CD8-positive, alpha-beta memory T cell (primary cell): ENCODE data around the gene IGFALS. TPM values are rescaled to one million over a fixed set of nuclear protein-coding genes. Genes with fewer than 3 reads are reported as not detected.

Experiments
- CTCF ChIA-PET: fragments of 350-600 bp; sonication (Branson Sonifier 250); formaldehyde crosslinking; loops from one replicate; lab custom pipeline; 2021; ENCODE audit warnings: antibody characterized with exemption; lab: Charles Lee
- POLR2A ChIA-PET: fragments of 350-600 bp; sonication (Branson Sonifier 250); formaldehyde crosslinking; loops from one replicate; lab custom pipeline; 2021; ENCODE audit warnings: antibody characterized with exemption; lab: Charles Lee
- DNase-seq, 5 donors: peaks; one replicate each; pipeline versions ENCODE4 v3.0.0 to v3.0.0-alpha.2; 2020 to 2022; ENCODE audit warnings: mixed read lengths in 1 of 5
- H3K27ac ChIP-seq: one replicate; pipeline ENCODE4 v1.7.0; 2013; ENCODE audit warnings: low read depth, mild to moderate bottlenecking, low read length, moderate library complexity
- H3K27me3 ChIP-seq: 2 replicates; pipeline ENCODE4 v1.7.0; 2013; ENCODE audit warnings: low read length, mild to moderate bottlenecking; ENCODE audit not compliant: insufficient read depth, poor library complexity, severe bottlenecking
- H3K36me3 ChIP-seq: 2 replicates; pipeline ENCODE4 v1.7.0; 2013; ENCODE audit warnings: mild to moderate bottlenecking, low read length, moderate library complexity; ENCODE audit not compliant: insufficient read depth
- H3K4me1 ChIP-seq: 2 replicates; pipeline ENCODE4 v1.7.0; 2013; ENCODE audit warnings: mild to moderate bottlenecking, low read length, moderate library complexity; ENCODE audit not compliant: insufficient read depth
- H3K4me3 ChIP-seq: 2 replicates; pipeline ENCODE4 v1.7.0; 2013; ENCODE audit warnings: mild to moderate bottlenecking, low read length
- H3K9me3 ChIP-seq: 2 replicates; pipeline ENCODE4 v1.7.0; 2013; ENCODE audit warnings: mild to moderate bottlenecking, low read length
- H3K27ac Mint-ChIP-seq, 8 donors: one replicate each; pipeline ENCODE4 v1.8.0; 2020 to 2021; ENCODE audit warnings: mixed read lengths in 8 of 8, mild to moderate bottlenecking in 6 of 8, inconsistent platforms in 3 of 8, moderate library complexity in 3 of 8
- H3K27me3 Mint-ChIP-seq, 2 donors: one replicate each; pipeline ENCODE4 v1.8.0; 2020 to 2021; ENCODE audit warnings: mixed read lengths in 2 of 2, mild to moderate bottlenecking in 1 of 2, moderate library complexity in 1 of 2
- H3K36me3 Mint-ChIP-seq, 3 donors: one replicate each; pipeline ENCODE4 v1.8.0; 2020 to 2021; ENCODE audit warnings: mixed read lengths in 3 of 3, inconsistent platforms in 1 of 3, mild to moderate bottlenecking in 1 of 3
- H3K4me1 Mint-ChIP-seq, 3 donors: one replicate each; pipeline ENCODE4 v1.8.0; 2020 to 2021; ENCODE audit warnings: mixed read lengths in 3 of 3, inconsistent platforms in 1 of 3, mild to moderate bottlenecking in 1 of 3
- H3K4me3 Mint-ChIP-seq, 7 donors: one replicate each; pipeline ENCODE4 v1.8.0; 2020 to 2021; ENCODE audit warnings: mixed read lengths in 7 of 7, mild to moderate bottlenecking in 6 of 7, moderate library complexity in 4 of 7, inconsistent platforms in 2 of 7
- H3K9me3 Mint-ChIP-seq, 5 donors: one replicate each; pipeline ENCODE4 v1.8.0; 2020 to 2022; ENCODE audit warnings: mixed read lengths in 5 of 5, mild to moderate bottlenecking in 3 of 5, moderate library complexity in 2 of 5, inconsistent platforms in 1 of 5
- polyA plus RNA-seq: library from polyadenylated mRNA; unstranded; fragments of 300-500 nt; fragmentation: Illumina TruSeq; gene quantifications from one replicate; pipeline ENCODE4 v1.2.3, GENCODE V29; 2021
- total RNA-seq, 2 experiments: library from RNA; stranded (reverse); gene quantifications; one replicate each; pipeline ENCODE4 v1.2.3, GENCODE V29; 2021

Gene IGFALS
- total and polyA plus RNA-seq, 3 experiments from 2014 or later, result not detected

GRCh38 chr16:1820946-1821290 is 27.4 kb upstream of the IGFALS start:
- peaks cover 0 to 55% (median 0%) of the 10 kb centered on the region in 3 donors for H3K36me3 Mint-ChIP-seq
- no peaks in the 10 kb centered on the region for H3K27me3 Mint-ChIP-seq
- CTCF ChIA-PET, result no interaction called here
- peaks cover 18% of the 10 kb centered on the region for H3K36me3 ChIP-seq
- H3K4me1 Mint-ChIP-seq, result peaks cover 13 to 23% (median 19%) of the 10 kb centered on the region in 3 donors
- no peaks in the 10 kb centered on the region for H3K9me3 ChIP-seq
- peaks cover 23% of the 10 kb centered on the region for H3K4me1 ChIP-seq
- no peak overlapping the region for H3K27ac Mint-ChIP-seq
- H3K27me3 ChIP-seq, result no peaks in the 10 kb centered on the region
- no peaks in the 10 kb centered on the region for H3K9me3 Mint-ChIP-seq
- no peak overlapping the region for H3K4me3 Mint-ChIP-seq
- POLR2A ChIA-PET, result no interaction called here
- no peak overlapping the region for H3K27ac ChIP-seq
- DNase-seq, result no peak
- H3K4me3 ChIP-seq, result no peak overlapping the region

- ChIA-PET POLR2A (no interaction called here), CTCF (no interaction called here)
- no peak overlapping the region for H3K4me3 ChIP-seq
- Mint-ChIP-seq H3K4me3 (no peak overlapping the region), H3K4me1 (peaks cover 8 to 17% (median 14%) of the 10 kb centered on the region in 3 donors), H3K36me3 (peaks cover 0 to 59% (median 2%) of the 10 kb centered on the region in 3 donors), H3K27me3 (no peaks in the 10 kb centered on the region), H3K9me3 (no peaks in the 10 kb centered on the region), H3K27ac (no peak overlapping the region)
- H3K9me3 ChIP-seq, result no peaks in the 10 kb centered on the region
- H3K27me3 ChIP-seq, result no peaks in the 10 kb centered on the region
- no peak for DNase-seq
- peaks cover 18% of the 10 kb centered on the region for H3K4me1 ChIP-seq
- peaks cover 20% of the 10 kb centered on the region for H3K36me3 ChIP-seq
- no peak overlapping the region for H3K27ac ChIP-seq
These were observed 26.8 kb upstream of the IGFALS start for GRCh38 chr16:1820096-1820945.

GRCh38 chr16:1819611-1820010 is 26.1 kb upstream of the IGFALS start:
- H3K27ac ChIP-seq, result no peak overlapping the region
- ChIA-PET CTCF (no interaction called here), POLR2A (no interaction called here)
- no peak for DNase-seq
- Mint-ChIP-seq H3K27me3 (no peaks in the 10 kb centered on the region), H3K4me1 (peaks cover 5 to 13% (median 11%) of the 10 kb centered on the region in 3 donors), H3K9me3 (no peaks in the 10 kb centered on the region), H3K27ac (peak overlapping the region in 2 of 8 donors; percentile 51 to 56), H3K36me3 (peaks cover 0 to 63% (median 4%) of the 10 kb centered on the region in 3 donors), H3K4me3 (no peak overlapping the region)
- H3K36me3 ChIP-seq, result peaks cover 25% of the 10 kb centered on the region
- no peak overlapping the region for H3K4me3 ChIP-seq
- peaks cover 11% of the 10 kb centered on the region for H3K4me1 ChIP-seq
- no peaks in the 10 kb centered on the region for H3K27me3 ChIP-seq
- H3K9me3 ChIP-seq, result no peaks in the 10 kb centered on the region

GRCh38 chr16:1818873-1819525 is 25.5 kb upstream of the IGFALS start:
- Histone ChIP-seq H3K4me1 (peaks cover 5% of the 10 kb centered on the region), H3K27me3 (no peaks in the 10 kb centered on the region), H3K9me3 (no peaks in the 10 kb centered on the region), H3K27ac (no peak overlapping the region), H3K36me3 (peaks cover 25% of the 10 kb centered on the region), H3K4me3 (no peak overlapping the region)
- Mint-ChIP-seq H3K27me3 (no peaks in the 10 kb centered on the region), H3K9me3 (no peaks in the 10 kb centered on the region), H3K36me3 (peaks cover 0 to 60% (median 4%) of the 10 kb centered on the region in 3 donors), H3K4me3 (no peak overlapping the region), H3K4me1 (peaks cover 2 to 7% (median 4%) of the 10 kb centered on the region in 3 donors), H3K27ac (peak overlapping the region in 3 of 8 donors; percentile 51 to 71 (median 56))
- POLR2A ChIA-PET, result no interaction called here
- DNase-seq, result no peak
- CTCF ChIA-PET, result no interaction called here

GRCh38 chr16:1818204-1818872 is 24.8 kb upstream of the IGFALS start:
- Histone ChIP-seq H3K27ac (no peak overlapping the region), H3K27me3 (no peaks in the 10 kb centered on the region), H3K36me3 (peaks cover 25% of the 10 kb centered on the region), H3K4me1 (no peaks in the 10 kb centered on the region), H3K9me3 (no peaks in the 10 kb centered on the region), H3K4me3 (no peak overlapping the region)
- peaks cover 0 to 64% (median 7%) of the 10 kb centered on the region in 3 donors for H3K36me3 Mint-ChIP-seq
- H3K27ac Mint-ChIP-seq, result peak overlapping the region in 1 of 8 donors; percentile 71
- H3K4me1 Mint-ChIP-seq, result peaks cover 0 to 6% (median 1%) of the 10 kb centered on the region in 3 donors
- DNase-seq, result no peak
- ChIA-PET POLR2A (no interaction called here), CTCF (no interaction called here)
- H3K4me3 Mint-ChIP-seq, result no peak overlapping the region
- no peaks in the 10 kb centered on the region for H3K9me3 Mint-ChIP-seq
- H3K27me3 Mint-ChIP-seq, result no peaks in the 10 kb centered on the region

GRCh38 chr16:1817716-1818115 is 24.2 kb upstream of the IGFALS start:
- CTCF ChIA-PET, result no interaction called here
- Mint-ChIP-seq H3K27me3 (no peaks in the 10 kb centered on the region), H3K4me1 (peaks cover 0 to 11% (median 5%) of the 10 kb centered on the region in 3 donors), H3K27ac (peak overlapping the region in 2 of 8 donors; percentile 5 to 19), H3K9me3 (no peaks in the 10 kb centered on the region), H3K4me3 (peak overlapping the region in 1 of 7 donors; percentile 37), H3K36me3 (peaks cover 0 to 66% (median 9%) of the 10 kb centered on the region in 3 donors)
- no peaks in the 10 kb centered on the region for H3K27me3 ChIP-seq
- H3K4me3 ChIP-seq, result no peak overlapping the region
- H3K27ac ChIP-seq, result no peak overlapping the region
- DNase-seq, result no peak
- no peaks in the 10 kb centered on the region for H3K9me3 ChIP-seq
- peaks cover 23% of the 10 kb centered on the region for H3K36me3 ChIP-seq
- POLR2A ChIA-PET, result no interaction called here
- no peaks in the 10 kb centered on the region for H3K4me1 ChIP-seq

GRCh38 chr16:1817276-1817589 is 23.7 kb upstream of the IGFALS start:
- CTCF ChIA-PET, result no interaction called here
- POLR2A ChIA-PET, result no interaction called here
- H3K27me3 Mint-ChIP-seq, result no peaks in the 10 kb centered on the region

More at GRCh38 chr16:1817276-1817589, 23.7 kb upstream of the IGFALS start:
- Mint-ChIP-seq H3K4me1 (peaks cover 0 to 11% (median 5%) of the 10 kb centered on the region in 3 donors), H3K36me3 (peaks cover 0 to 62% (median 9%) of the 10 kb centered on the region in 3 donors), H3K9me3 (no peaks in the 10 kb centered on the region), H3K27ac (peak overlapping the region in 1 of 8 donors; percentile 46), H3K4me3 (no peak overlapping the region)
- DNase-seq, result no peak
- Histone ChIP-seq H3K36me3 (peaks cover 18% of the 10 kb centered on the region), H3K4me3 (no peak overlapping the region), H3K4me1 (no peaks in the 10 kb centered on the region), H3K9me3 (no peaks in the 10 kb centered on the region), H3K27me3 (no peaks in the 10 kb centered on the region), H3K27ac (no peak overlapping the region)
